NOMO-1 treated with DMSO at 0.1 percent for 48 hours (cell line): ENCODE results near the gene ITGB1BP1.

Experiments
- DNase-seq: peaks from one replicate; lab custom pipeline; 2025; ENCODE audit not compliant: unreplicated experiment; lab: John Stamatoyannopoulos, UW

The ITGB1BP1 gene

DNA sequence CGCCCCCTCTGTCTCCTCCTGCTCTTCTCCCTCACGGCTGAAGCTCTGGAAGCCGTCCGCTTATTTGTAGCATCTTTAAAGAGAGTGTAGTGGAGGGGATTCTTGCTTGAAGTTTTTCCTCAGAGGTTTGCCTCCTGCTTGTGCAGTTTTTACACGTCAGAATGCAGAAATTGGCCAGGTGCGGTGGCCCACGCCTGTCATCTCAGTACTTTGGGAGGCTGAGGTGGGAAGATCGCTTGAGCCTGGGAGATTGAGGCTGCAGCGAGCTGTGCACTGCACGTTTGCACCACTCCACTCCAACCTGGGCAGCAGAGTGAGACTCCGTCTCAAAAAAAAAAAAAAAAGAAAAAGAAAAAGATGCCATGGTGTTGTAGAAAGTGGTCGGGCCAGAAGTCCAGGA, 69.0 kb downstream of the ITGB1BP1 start:
- DNase-seq = no peak
